G401 (cell line): Measurements from ENCODE around the gene MAB21L3. TPM values are rescaled to one million over a fixed set of nuclear protein-coding genes. Genes with fewer than 3 reads are reported as not detected.

ENCODE experiments used
- DNase-seq: peaks from one replicate; pipeline ENCODE4 v3.0.0-alpha.2; 2015; ENCODE audit warnings: low spot score
- in situ Hi-C: cut with HindIII; loops from 2 replicates; pipeline ENCODE4 v1.10.0; 2016; ENCODE audit warnings: low sequenced_read_pairs, mixed read lengths
- total RNA-seq: library from RNA; depleted of rRNA; stranded (reverse); fragments of >200 nt; shearing (Covaris generic); gene quantifications from 2 replicates; pipeline ENCODE4 v1.2.3, GENCODE V29; 2014; rRNA removed

Gene MAB21L3
- total RNA-seq, 1 experiment from 2014 or later = not detected

- in situ Hi-C loops = no loop called here
- peak; percentile 35 for DNase-seq
Measured at GRCh38 chr1:116179964-116180363, 68.8 kb downstream of the MAB21L3 start.

GRCh38 chr1:116182019-116182714, 71.0 kb downstream of the MAB21L3 start:
- DNase-seq = no peak
- in situ Hi-C loops = no loop called here

Other genes starting within 250 kb of the MAB21L3 start
- gene SLC22A15, start 134.9 kb upstream of the MAB21L3 start, total RNA-seq = not detected in 2 replicates